B cell (primary cell): ENCODE results near the gene CCDC83. TPM values are rescaled to one million over a fixed set of nuclear protein-coding genes. Genes with fewer than 3 reads are reported as not detected.

Experiments
- ATAC-seq: fragments of 200-7000 bp; cut with Tn5 transposase; one replicate; pipeline ENCODE4 v1.10.0; 2021; ENCODE audit warnings: low read depth, mild to moderate bottlenecking, moderate number of reproducible peaks, moderate library complexity
- CTCF ChIA-PET: fragments of 350-600 bp; sonication (Branson Sonifier 250); formaldehyde crosslinking; loops from one replicate; lab custom pipeline; 2021; ENCODE audit warnings: antibody characterized with exemption, inconsistent platforms; lab: Charles Lee
- POLR2A ChIA-PET: fragments of 350-600 bp; sonication (Branson Sonifier 250); formaldehyde crosslinking; loops from one replicate; lab custom pipeline; 2021; ENCODE audit warnings: antibody characterized with exemption; lab: Charles Lee
- DNase-seq: peaks from one replicate; pipeline ENCODE4 v3.0.0; 2013
- H2AFZ ChIP-seq: 2 replicates; pipeline ENCODE4 v1.6.1; 2012; ENCODE audit warnings: mild to moderate bottlenecking, low read depth, low read length; ENCODE audit not compliant: insufficient read depth, poor library complexity, severe bottlenecking
- H3K27ac ChIP-seq, 2 donors: 1 replicate in 1 of 2; 2 replicates in 1 of 2; pipeline ENCODE4 v1.5.1; 2012 to 2013; ENCODE audit warnings: low read length in 2 of 2, mild to moderate bottlenecking in 2 of 2, moderate library complexity in 1 of 2
- H3K27me3 ChIP-seq, 4 experiments: fragments of 200-600 bp in 1 of 4; sonication (generic) in 1 of 4; replicated peaks in 1 of 4; 1 replicate in 2 of 4; 2 replicates in 2 of 4; pipeline versions ENCODE4 v1.6.1 to v1.7.0; 2013 to 2016; ENCODE audit warnings: low read length in 3 of 4, mild to moderate bottlenecking in 2 of 4, mixed read lengths in 1 of 4, moderate library complexity in 1 of 4; ENCODE audit not compliant: insufficient read depth in 4 of 4, control insufficient read depth in 3 of 4; ENCODE audit errors: control extremely low read depth in 1 of 4
- H3K36me3 ChIP-seq, 2 experiments: replicated peaks in 1 of 2; 1 replicate in 1 of 2; 2 replicates in 1 of 2; pipeline versions ENCODE4 v1.6.1 to v1.7.1; 2013; ENCODE audit warnings: low read length in 1 of 2; ENCODE audit not compliant: insufficient read depth in 2 of 2, control insufficient read depth in 1 of 2; ENCODE audit errors: control extremely low read depth in 1 of 2, extremely low read depth in 1 of 2
- H3K4me1 ChIP-seq, 2 donors: fragments of 200-600 bp in 1 of 2; sonication (generic) in 1 of 2; 1 replicate in 1 of 2; 2 replicates in 1 of 2; pipeline versions ENCODE4 v1.5.1 to v1.6.1; 2013 to 2017; ENCODE audit warnings: low read length in 2 of 2; ENCODE audit not compliant: control insufficient read depth in 2 of 2, insufficient read depth in 2 of 2
- H3K4me2 ChIP-seq: replicated peaks from 2 replicates; pipeline ENCODE3; 2012; ENCODE audit warnings: mild to moderate bottlenecking, low read depth, low read length; ENCODE audit not compliant: poor library complexity, severe bottlenecking
- H3K4me3 ChIP-seq, 5 experiments: fragments of 200-600 bp in 1 of 5; sonication (generic) in 1 of 5; 1 replicate in 3 of 5; 2 replicates in 2 of 5; pipeline versions ENCODE4 v1.5.1 to v1.7.0; 2011 to 2016; ENCODE audit warnings: low read length in 4 of 5, mild to moderate bottlenecking in 4 of 5, low read depth in 2 of 5, control low read depth in 1 of 5, moderate library complexity in 1 of 5; ENCODE audit not compliant: insufficient read depth in 1 of 5; ENCODE audit errors: control extremely low read depth in 1 of 5, extremely low read depth in 1 of 5
- H3K79me2 ChIP-seq: fragments of 200-600 bp; sonication (generic); one replicate; pipeline ENCODE4 v1.6.0; 2016; ENCODE audit warnings: low read length; ENCODE audit not compliant: control insufficient read depth, insufficient read depth
- H3K9ac ChIP-seq: fragments of 200-600 bp; sonication (generic); 2 replicates; pipeline ENCODE4 v1.6.1; 2017; ENCODE audit warnings: mild to moderate bottlenecking, low read length, moderate library complexity
- H3K9me3 ChIP-seq, 3 donors: one replicate each; pipeline versions ENCODE4 v1.6.1 to v1.7.1; 2013; ENCODE audit warnings: low read length in 2 of 3; ENCODE audit not compliant: control insufficient read depth in 2 of 3, insufficient read depth in 1 of 3; ENCODE audit errors: control extremely low read depth in 1 of 3
- H4K20me1 ChIP-seq: 2 replicates; pipeline ENCODE4 v1.6.0; 2012; ENCODE audit warnings: mild to moderate bottlenecking, low read length; ENCODE audit not compliant: insufficient read depth, control insufficient read depth, poor library complexity, severe bottlenecking
- H3K27ac Mint-ChIP-seq: one replicate; pipeline ENCODE4 v1.8.0; 2021; ENCODE audit warnings: mixed read lengths
- H3K27me3 Mint-ChIP-seq: one replicate; pipeline ENCODE4 v1.8.0; 2021; ENCODE audit warnings: mixed read lengths
- H3K4me1 Mint-ChIP-seq: one replicate; pipeline ENCODE4 v1.8.0; 2021; ENCODE audit warnings: mixed read lengths
- H3K4me3 Mint-ChIP-seq: one replicate; pipeline ENCODE4 v1.8.0; 2021; ENCODE audit warnings: mixed read lengths
- H3K9me3 Mint-ChIP-seq: one replicate; pipeline ENCODE4 v1.8.0; 2022; ENCODE audit warnings: mixed read lengths; ENCODE audit not compliant: insufficient read depth
- CTCF ChIP-seq: fragments of 200-600 bp; IDR thresholded peaks from one replicate; pipeline ENCODE4 v1.8.0; 2022; ENCODE audit warnings: antibody characterized with exemption, mild to moderate bottlenecking
- EZH2 ChIP-seq: IDR thresholded peaks from 2 replicates; pipeline ENCODE4 v1.6.1; 2012; ENCODE audit warnings: borderline replicate concordance, low read depth, mild to moderate bottlenecking, moderate library complexity, low read length; ENCODE audit not compliant: insufficient read depth, poor library complexity, severe bottlenecking
- WGBS: methylation state at CpG from one replicate; pipeline ENCODE4 v1.1.5; 2013; ENCODE audit warnings: missing lambda C conversion rate; ENCODE audit not compliant: insufficient coverage; 5-methylcytosine and 5-hydroxymethylcytosine counted together
- intact Hi-C: fragments of 100-400 bp; cut with micrococcal nuclease; formaldehyde crosslinking; loops from one replicate; pipeline ENCODE4 v1.10.0; 2022
- polyA plus RNA-seq: library from polyadenylated mRNA; depleted of rRNA; stranded (reverse); fragments of >200 nt; gene quantifications from 2 replicates; pipeline ENCODE4 v1.2.3, GENCODE V29; 2012
- total RNA-seq, 2 donors: library from RNA; stranded (reverse); fragments of 120-200 nt in 1 of 2; gene quantifications; 1 replicate in 1 of 2; 2 replicates in 1 of 2; pipeline versions ENCODE4 v1.2.3 to v1.2.4, GENCODE V29; 2013 to 2022

CCDC83 gene
- total and polyA plus RNA-seq, 2 donors (not counting 1 experiment from before 2014, with no cell fraction given) = not detected

- WGBS = 83% methylated on average over 5 of the region's 11 CpGs
- Histone ChIP-seq H3K27ac (no peak overlapping the region), H3K27me3 (no peaks in the 10 kb centered on the region), H3K9me3 (peaks cover 0 to 13% (median 0%) of the 10 kb centered on the region in 3 donors), H2AFZ (no peak overlapping the region), H3K9ac (no peak overlapping the region), H4K20me1 (no peaks in the 10 kb centered on the region), H3K4me1 (no peaks in the 10 kb centered on the region), H3K4me2 (no peak overlapping the region), H3K79me2 (no peaks in the 10 kb centered on the region), H3K36me3 (no peaks in the 10 kb centered on the region), H3K4me3 (no peak overlapping the region)
- ATAC-seq = no peak
- Mint-ChIP-seq H3K4me1 (no peaks in the 10 kb centered on the region), H3K9me3 (no peaks in the 10 kb centered on the region), H3K4me3 (no peak overlapping the region), H3K27me3 (peaks cover 14% of the 10 kb centered on the region), H3K27ac (no peak overlapping the region)
- DNase-seq = no peak
- CTCF ChIA-PET = no interaction called here
- no peak for TF ChIP-seq CTCF
- no peak for TF ChIP-seq EZH2
- intact Hi-C loops = no loop called here
- POLR2A ChIA-PET = no interaction called here
Observed at GRCh38 chr11:85930879-85931366, 75.7 kb downstream of the CCDC83 start.

- POLR2A ChIA-PET = no interaction called here
- intact Hi-C loops = no loop called here
Observed at GRCh38 chr11:85934596-85935169, 79.5 kb downstream of the CCDC83 start.

More at GRCh38 chr11:85934596-85935169, 79.5 kb downstream of the CCDC83 start:
- Histone ChIP-seq H3K4me1 (no peaks in the 10 kb centered on the region), H4K20me1 (no peaks in the 10 kb centered on the region), H3K4me2 (no peak overlapping the region), H3K79me2 (no peaks in the 10 kb centered on the region), H3K9ac (no peak overlapping the region), H3K9me3 (peaks cover 0 to 15% (median 0%) of the 10 kb centered on the region in 3 donors), H3K27me3 (no peaks in the 10 kb centered on the region), H3K4me3 (no peak overlapping the region), H2AFZ (no peak overlapping the region), H3K27ac (no peak overlapping the region), H3K36me3 (no peaks in the 10 kb centered on the region)
- WGBS = 67% methylated on average over 47 of the region's 47 CpGs
- CTCF ChIA-PET = no interaction called here
- no peak for DNase-seq
- H3K9me3 Mint-ChIP-seq = no peaks in the 10 kb centered on the region
- no peaks in the 10 kb centered on the region for H3K4me1 Mint-ChIP-seq
- no peaks in the 10 kb centered on the region for H3K27me3 Mint-ChIP-seq
- no peak for TF ChIP-seq EZH2
- no peak for TF ChIP-seq CTCF
- H3K4me3 Mint-ChIP-seq = no peak overlapping the region
- ATAC-seq = no peak
- H3K27ac Mint-ChIP-seq = no peak overlapping the region
